Spleen (tissue), 11 donors: ENCODE measurements around the gene BCL2L11. TPM values are rescaled to one million over a fixed set of nuclear protein-coding genes. Genes with fewer than 3 reads are reported as not detected.

Source experiments
- DNase-seq: peaks from one replicate; pipeline ENCODE4 v3.0.0-alpha.2; 2020
- H3K27ac ChIP-seq, 8 donors: fragments of 200-600 bp; sonication (generic) in 7 of 8; 1 replicate in 4 of 8; 2 replicates in 4 of 8; pipeline versions ENCODE4 v1.5.0 to v1.8.0; 2016 to 2021; ENCODE audit warnings: inconsistent platforms in 4 of 8, mild to moderate bottlenecking in 4 of 8, moderate library complexity in 1 of 8
- H3K27me3 ChIP-seq, 7 donors: fragments of 200-600 bp; sonication (generic) in 6 of 7; replicated peaks in 1 of 7; 1 replicate in 4 of 7; 2 replicates in 3 of 7; pipeline versions ENCODE4 v1.5.0 to v1.8.0; 2016 to 2021; ENCODE audit warnings: inconsistent platforms in 3 of 7, mild to moderate bottlenecking in 1 of 7
- H3K36me3 ChIP-seq, 6 donors: fragments of 200-600 bp; sonication (generic) in 5 of 6; 1 replicate in 4 of 6; 2 replicates in 2 of 6; pipeline versions ENCODE4 v1.5.0 to v1.8.0; 2016 to 2021; ENCODE audit warnings: inconsistent platforms in 2 of 6
- H3K4me1 ChIP-seq, 6 donors: fragments of 200-600 bp; sonication (generic) in 5 of 6; 1 replicate in 3 of 6; 2 replicates in 3 of 6; pipeline versions ENCODE4 v1.5.0 to v1.8.0; 2016 to 2021; ENCODE audit warnings: inconsistent platforms in 3 of 6
- H3K4me3 ChIP-seq, 8 donors: fragments of 200-600 bp; sonication (generic) in 7 of 8; 1 replicate in 4 of 8; 2 replicates in 4 of 8; pipeline versions ENCODE4 v1.5.0 to v1.8.0; 2016 to 2021; ENCODE audit warnings: inconsistent platforms in 4 of 8, mild to moderate bottlenecking in 4 of 8, moderate library complexity in 2 of 8
- H3K9me3 ChIP-seq, 8 donors: fragments of 200-600 bp; sonication (generic) in 7 of 8; 1 replicate in 4 of 8; 2 replicates in 4 of 8; pipeline versions ENCODE4 v1.5.0 to v1.8.0; 2016 to 2021; ENCODE audit warnings: inconsistent platforms in 4 of 8
- CTCF ChIP-seq, 11 experiments: fragments of 200-600 bp in 7 of 11; fragments of 450-650 bp in 4 of 11; sonication (generic) in 4 of 11; IDR thresholded peaks in 8 of 11; conservative IDR thresholded peaks in 3 of 11; 1 replicate in 7 of 11; 2 replicates in 4 of 11; pipeline versions ENCODE4 v1.4.0 to v1.8.0; 2016 to 2021; ENCODE audit warnings: antibody characterized with exemption in 11 of 11, inconsistent platforms in 4 of 11, mild to moderate bottlenecking in 1 of 11
- POLR2A ChIP-seq, 3 donors: fragments of 450-650 bp; IDR thresholded peaks; one replicate each; pipeline ENCODE4 v1.5.1; 2017; ENCODE audit warnings: antibody characterized with exemption in 3 of 3, mild to moderate bottlenecking in 1 of 3
- POLR2AphosphoS5 ChIP-seq, 3 donors: sonication (generic); formaldehyde crosslinking; IDR thresholded peaks; one replicate each; pipeline ENCODE4 v1.5.1; 2017; ENCODE audit warnings: antibody characterized with exemption in 3 of 3
- WGBS, 5 donors: extraction: QIAGEN DNeasy Blood & Tissue Kit in 3 of 5; methylation state at CpG; one replicate each; pipeline versions ENCODE4 v1.1.5 to v1.1.7; 2013 to 2018; 5-methylcytosine and 5-hydroxymethylcytosine counted together
- intact Hi-C: fragments of 100-400 bp; cut with DNase I; formaldehyde crosslinking; loops from one replicate; pipeline ENCODE4 v1.15.0; 2023; ENCODE audit warnings: low total_unique reads
- polyA plus RNA-seq, 3 donors: library from polyadenylated mRNA; stranded (reverse); fragments of 200-250 nt; gene quantifications; one replicate each; pipeline ENCODE4 v1.2.1, GENCODE V29; 2013
- total RNA-seq, 7 donors: library from RNA; depleted of rRNA in 3 of 7; stranded (reverse); fragments of >200 nt in 3 of 7; fragmentation: NEBNext Ultra II Directional in 4 of 7; extraction: Animal tissue kit (Norgen Biotek cat#: 25700) in 4 of 7; gene quantifications; one replicate each; pipeline versions ENCODE4 v1.1.0 to v1.2.1, GENCODE V29; 2016 to 2021
- donor health status: healthy with polysubstance abuse.
- donor health status: DM: no; HTN: no; CAD: no; lungs with moderate emphysema.
- donor health status: DM: no; HTN: no; CAD: no.
- donor health status: Bipolar disorder and iron deficiency.
- donor health status: healthy.
- donor health status: DM: no; HTN: no; CAD: no.
- donor health status: DM: yes; HTN: yes; CAD: no.

Gene BCL2L11
- total and polyA plus RNA-seq, 10 donors, result 4.6 to 95.2 (median 38.4) TPM

- no peak for DNase-seq
- Histone ChIP-seq H3K36me3 (no peaks in the 10 kb centered on the region), H3K27ac (no peak overlapping the region), H3K4me1 (peaks cover 0 to 15% (median 0%) of the 10 kb centered on the region in 6 donors), H3K27me3 (no peaks in the 10 kb centered on the region), H3K4me3 (no peak overlapping the region), H3K9me3 (no peaks in the 10 kb centered on the region)
- intact Hi-C loops, result no loop called here
- 52 to 75% (median 65%) methylated on average over 4 to 5 of the region's 5 CpGs for WGBS, 5 donors
- TF ChIP-seq POLR2A (IDR thresholded peaks at IDR 0.05), result no peak
- TF ChIP-seq CTCF (IDR thresholded peaks at IDR 0.05 in 8 of 11, conservative IDR thresholded peaks at IDR 0.05 in 3 of 11), result no peak
- no peak for TF ChIP-seq POLR2AphosphoS5 (IDR thresholded peaks at IDR 0.05)
Measured at GRCh38 chr2:111191877-111192276, 71.2 kb downstream of the BCL2L11 start.

- no peak for DNase-seq
- peaks cover 0 to 15% (median 0%) of the 10 kb centered on the region in 6 donors for H3K4me1 ChIP-seq
- H3K27ac ChIP-seq, result no peak overlapping the region
- no peak for TF ChIP-seq POLR2AphosphoS5 (IDR thresholded peaks at IDR 0.05)
- no peak for TF ChIP-seq POLR2A (IDR thresholded peaks at IDR 0.05)
- no peak for TF ChIP-seq CTCF (IDR thresholded peaks at IDR 0.05 in 8 of 11, conservative IDR thresholded peaks at IDR 0.05 in 3 of 11)
- H3K36me3 ChIP-seq, result no peaks in the 10 kb centered on the region
- H3K4me3 ChIP-seq, result no peak overlapping the region
- H3K27me3 ChIP-seq, result no peaks in the 10 kb centered on the region
- intact Hi-C loops, result no loop called here
- H3K9me3 ChIP-seq, result no peaks in the 10 kb centered on the region
- WGBS, 5 donors, result 0 to 94% (median 64%) methylated on average over 1 of the region's 1 CpG
Measured at GRCh38 chr2:111192776-111193368, 72.2 kb downstream of the BCL2L11 start.

GRCh38 chr2:111194835-111195621, 74.3 kb downstream of the BCL2L11 start:
- 75 to 85% (median 82%) methylated on average over 8 of the region's 8 CpGs for WGBS, 5 donors
- intact Hi-C loops, result no loop called here
- peak in 1 of 11 experiments; percentile 13 for TF ChIP-seq CTCF (IDR thresholded peaks at IDR 0.05 in 8 of 11, conservative IDR thresholded peaks at IDR 0.05 in 3 of 11)
- no peak for TF ChIP-seq POLR2A (IDR thresholded peaks at IDR 0.05)

GRCh38 chr2:111196435-111196834, 75.7 kb downstream of the BCL2L11 start:
- WGBS, 5 donors, result 70 to 79% (median 73%) methylated on average over 7 of the region's 7 CpGs
- intact Hi-C loops, result no loop called here

More at GRCh38 chr2:111194835-111195621, 74.3 kb downstream of the BCL2L11 start:
- Histone ChIP-seq H3K4me1 (peaks cover 0 to 15% (median 0%) of the 10 kb centered on the region in 6 donors), H3K9me3 (no peaks in the 10 kb centered on the region), H3K4me3 (no peak overlapping the region), H3K27ac (no peak overlapping the region), H3K27me3 (no peaks in the 10 kb centered on the region), H3K36me3 (no peaks in the 10 kb centered on the region)
- no peak for DNase-seq

More at GRCh38 chr2:111196435-111196834, 75.7 kb downstream of the BCL2L11 start:
- Histone ChIP-seq H3K27ac (no peak overlapping the region), H3K4me3 (no peak overlapping the region), H3K4me1 (peaks cover 0 to 15% (median 0%) of the 10 kb centered on the region in 6 donors), H3K9me3 (no peaks in the 10 kb centered on the region), H3K27me3 (no peaks in the 10 kb centered on the region), H3K36me3 (no peaks in the 10 kb centered on the region)
- no peak for DNase-seq
- TF ChIP-seq CTCF (IDR thresholded peaks at IDR 0.05 in 8 of 11, conservative IDR thresholded peaks at IDR 0.05 in 3 of 11) (no peak), POLR2AphosphoS5 (IDR thresholded peaks at IDR 0.05) (no peak), POLR2A (IDR thresholded peaks at IDR 0.05) (no peak)
